HFFc6 (cell line): ENCODE measurements around the gene MRPL34. TPM values are rescaled to one million over a fixed set of nuclear protein-coding genes. Genes with fewer than 3 reads are reported as not detected.
A peak's percentile ranks its signal among the peaks of the same experiment; 100 is the strongest.

Experiments used
- DNase-seq: peaks from one replicate; pipeline ENCODE4 v3.0.0-alpha.2; 2018
- H3K27ac Mint-ChIP-seq: 2 replicates; pipeline ENCODE4 v1.8.0; 2020; ENCODE audit warnings: mild to moderate bottlenecking, mixed read lengths
- H3K27me3 Mint-ChIP-seq: 2 replicates; pipeline ENCODE4 v1.8.0; 2021; ENCODE audit warnings: mild to moderate bottlenecking, moderate library complexity, mixed read lengths; ENCODE audit not compliant: insufficient read depth
- H3K36me3 Mint-ChIP-seq: 2 replicates; pipeline ENCODE4 v1.8.0; 2021; ENCODE audit warnings: low read depth, mixed read lengths
- H3K4me1 Mint-ChIP-seq: 2 replicates; pipeline ENCODE4 v1.8.0; 2020; ENCODE audit warnings: low read depth, mixed read lengths
- H3K4me3 Mint-ChIP-seq: 2 replicates; pipeline ENCODE4 v1.8.0; 2020; ENCODE audit warnings: mild to moderate bottlenecking, moderate library complexity, mixed read lengths
- H3K9me3 Mint-ChIP-seq: 2 replicates; pipeline ENCODE4 v1.8.0; 2020; ENCODE audit warnings: mild to moderate bottlenecking, mixed read lengths
- CTCF ChIP-seq: fragments of 200-600 bp; sonication (generic); IDR thresholded peaks from 2 replicates; pipeline ENCODE4 v1.5.0; 2021; ENCODE audit warnings: antibody characterized with exemption, mild to moderate bottlenecking
- long read RNA-seq: library from polyadenylated mRNA; unstranded; transcript quantifications from one replicate; pipeline ENCODE4 v2.0.0, GENCODE V29; 2019
- total RNA-seq, 6 experiments: library from RNA; stranded (reverse); fragmentation: NEBNext Ultra II Directional; extraction: Animal tissue kit (Norgen Biotek cat#: 25700); gene quantifications; 2 replicates in 1 of 6; 3 replicates in 5 of 6; pipeline ENCODE4 v1.2.3, GENCODE V29; 2021

The MRPL34 gene
- total RNA-seq = 10 to 100 TPM; 43.1 to 56.7 (median 50.4) TPM
- long read RNA-seq, transcript MRPL34-201 (2 exons, 968 nt) = major isoform, 43 of 51 reads
- long read RNA-seq, partial matches to known transcripts = 0 of 51 reads
- long read RNA-seq, other reads (novel, unspliced or antisense) = 4 of 51 reads

- H3K4me1 Mint-ChIP-seq = peaks cover 48% of the 10 kb centered on the region
- H3K4me3 Mint-ChIP-seq = peak within 1 kb of the TSS; percentile 92
- peaks cover 12% of the 10 kb centered on the region for H3K36me3 Mint-ChIP-seq
- peak within 1 kb of the TSS; percentile 77 for H3K27ac Mint-ChIP-seq
- peak; percentile 85 for TF ChIP-seq CTCF
- peak; percentile 99 for DNase-seq
- H3K27me3 Mint-ChIP-seq = no peaks in the 10 kb centered on the region; the same call in none of the 2 replicates
- H3K9me3 Mint-ChIP-seq = no peaks in the 10 kb centered on the region
Observed at GRCh38 chr19:17305517-17306284, at the start of gene MRPL34. Gene MRPL34 (plus strand): TSS chr19:17305872. CDS start chr19:17305893, 21 bp downstream.

- no peak for TF ChIP-seq CTCF
- no peak overlapping the region for H3K4me3 Mint-ChIP-seq
- peaks cover 6% of the 10 kb centered on the region for H3K27me3 Mint-ChIP-seq
Observed at GRCh38 chr19:17256130-17256529, 49.5 kb upstream of the MRPL34 start.

GRCh38 chr19:17259118-17259780 is 46.4 kb upstream of the MRPL34 start:
- no peak overlapping the region for H3K4me3 Mint-ChIP-seq
- peaks cover 7% of the 10 kb centered on the region for H3K4me1 Mint-ChIP-seq
- peaks cover 5% of the 10 kb centered on the region; the same call in 1 of the 2 replicates for H3K9me3 Mint-ChIP-seq
- peaks cover 5% of the 10 kb centered on the region; the same call in 1 of the 2 replicates for H3K36me3 Mint-ChIP-seq
- no peak for DNase-seq
- H3K27me3 Mint-ChIP-seq = peaks cover 6% of the 10 kb centered on the region
- no peak for TF ChIP-seq CTCF
- H3K27ac Mint-ChIP-seq = no peak overlapping the region

More at GRCh38 chr19:17256130-17256529, 49.5 kb upstream of the MRPL34 start:
- DNase-seq = no peak
- Mint-ChIP-seq H3K9me3 (peaks cover 5% of the 10 kb centered on the region; the same call in 1 of the 2 replicates), H3K27ac (no peak overlapping the region), H3K4me1 (peaks cover 7% of the 10 kb centered on the region), H3K36me3 (peaks cover 5% of the 10 kb centered on the region; the same call in 1 of the 2 replicates)

- no peak for DNase-seq
- Mint-ChIP-seq H3K4me3 (no peak overlapping the region), H3K4me1 (peaks cover 7% of the 10 kb centered on the region), H3K27me3 (peaks cover 6% of the 10 kb centered on the region), H3K27ac (no peak overlapping the region), H3K9me3 (peaks cover 5% of the 10 kb centered on the region; the same call in 1 of the 2 replicates), H3K36me3 (peaks cover 5% of the 10 kb centered on the region; the same call in 1 of the 2 replicates)
- no peak for TF ChIP-seq CTCF
Observed at GRCh38 chr19:17259934-17260333, 45.7 kb upstream of the MRPL34 start.

GRCh38 chr19:17260842-17261325 is 44.8 kb upstream of the MRPL34 start:
- DNase-seq = peak; percentile 68
- H3K4me1 Mint-ChIP-seq = peaks cover 7% of the 10 kb centered on the region
- H3K27me3 Mint-ChIP-seq = peaks cover 6% of the 10 kb centered on the region
- no peak overlapping the region for H3K27ac Mint-ChIP-seq
- peaks cover 5% of the 10 kb centered on the region; the same call in 1 of the 2 replicates for H3K9me3 Mint-ChIP-seq
- peak; percentile 97 for TF ChIP-seq CTCF
- peaks cover 5% of the 10 kb centered on the region; the same call in 1 of the 2 replicates for H3K36me3 Mint-ChIP-seq
- no peak overlapping the region for H3K4me3 Mint-ChIP-seq
